ENCODE data around the gene MCM5. TPM values are rescaled to one million over a fixed set of nuclear protein-coding genes. Genes with fewer than 3 reads are reported as not detected.

MCM5 gene
- total and polyA plus RNA-seq, 2 of the 13 experiments (the other 11 are each of a cell fraction or from before 2014, with no cell fraction given): 40.2 to 93.5 TPM

DNA sequence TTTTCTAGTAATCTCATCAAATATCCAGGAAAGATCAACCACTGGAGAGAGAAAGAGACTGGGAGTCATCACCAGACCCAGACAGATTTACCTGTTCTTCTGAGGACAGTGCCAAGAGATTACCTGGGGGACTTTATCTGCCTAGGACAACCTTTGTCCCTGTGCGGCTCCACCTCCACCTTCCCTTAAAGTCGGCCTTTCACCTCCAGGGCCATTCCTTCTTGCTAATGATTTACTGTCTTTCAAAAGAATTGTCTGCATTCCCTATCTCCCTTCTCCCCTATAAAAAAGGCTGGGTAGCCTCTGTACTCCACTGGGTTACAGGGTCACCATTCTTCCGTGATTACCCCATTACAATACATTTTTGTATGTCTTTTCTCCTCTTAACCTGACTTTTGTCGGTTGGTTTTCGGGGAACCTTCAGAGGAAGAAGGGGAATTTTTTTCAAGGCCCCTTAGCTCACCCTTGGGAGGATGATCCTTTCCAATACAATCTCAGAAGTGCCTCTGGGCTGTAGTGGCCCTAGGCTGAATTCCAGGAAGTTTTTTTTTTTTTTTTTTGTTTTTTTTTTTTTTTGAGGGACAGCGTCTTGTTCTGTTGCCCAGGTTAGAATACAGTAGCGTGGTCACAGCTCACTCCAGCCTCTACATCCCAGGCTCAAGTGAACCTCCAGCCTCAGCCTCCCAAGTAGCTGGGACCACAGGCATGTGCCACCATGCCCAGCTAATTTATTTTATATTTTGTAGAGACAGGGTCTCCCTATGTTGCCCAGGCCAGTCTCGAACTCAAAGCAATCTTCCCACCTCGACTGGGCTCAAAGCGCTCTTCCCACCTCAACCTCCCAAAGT, 20.6 kb upstream of the MCM5 start (continued):
- TF ChIP-seq, protein P1, sequence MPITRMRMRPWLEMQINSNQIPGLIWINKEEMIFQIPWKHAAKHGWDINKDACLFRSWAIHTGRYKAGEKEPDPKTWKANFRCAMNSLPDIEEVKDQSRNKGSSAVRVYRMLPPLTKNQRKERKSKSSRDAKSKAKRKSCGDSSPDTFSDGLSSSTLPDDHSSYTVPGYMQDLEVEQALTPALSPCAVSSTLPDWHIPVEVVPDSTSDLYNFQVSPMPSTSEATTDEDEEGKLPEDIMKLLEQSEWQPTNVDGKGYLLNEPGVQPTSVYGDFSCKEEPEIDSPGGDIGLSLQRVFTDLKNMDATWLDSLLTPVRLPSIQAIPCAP (CRISPR knock-in tag; IDR thresholded peaks at IDR 0.05; ENCODE audit: low read depth): no peak
- TF ChIP-seq, protein P2, sequence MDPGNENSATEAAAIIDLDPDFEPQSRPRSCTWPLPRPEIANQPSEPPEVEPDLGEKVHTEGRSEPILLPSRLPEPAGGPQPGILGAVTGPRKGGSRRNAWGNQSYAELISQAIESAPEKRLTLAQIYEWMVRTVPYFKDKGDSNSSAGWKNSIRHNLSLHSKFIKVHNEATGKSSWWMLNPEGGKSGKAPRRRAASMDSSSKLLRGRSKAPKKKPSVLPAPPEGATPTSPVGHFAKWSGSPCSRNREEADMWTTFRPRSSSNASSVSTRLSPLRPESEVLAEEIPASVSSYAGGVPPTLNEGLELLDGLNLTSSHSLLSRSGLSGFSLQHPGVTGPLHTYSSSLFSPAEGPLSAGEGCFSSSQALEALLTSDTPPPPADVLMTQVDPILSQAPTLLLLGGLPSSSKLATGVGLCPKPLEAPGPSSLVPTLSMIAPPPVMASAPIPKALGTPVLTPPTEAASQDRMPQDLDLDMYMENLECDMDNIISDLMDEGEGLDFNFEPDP (CRISPR knock-in tag; conservative IDR thresholded peaks at IDR 0.05): no peak
- no peak for TF ChIP-seq GTF2F1 (IDR thresholded peaks at IDR 0.05; ENCODE audit: low read length)
- TF ChIP-seq FOSL2 (CRISPR knock-in tag; IDR thresholded peaks at IDR 0.05): 0 out of 2 replicates have a peak, but pooled peaks have one; percentile 33
- peak; percentile 83 for TF ChIP-seq PPARG (CRISPR knock-in tag; conservative IDR thresholded peaks at IDR 0.05)
- no peak for TF ChIP-seq SETDB1 (CRISPR knock-in tag; IDR thresholded peaks at IDR 0.05; ENCODE audit: borderline replicate concordance)

DNA sequence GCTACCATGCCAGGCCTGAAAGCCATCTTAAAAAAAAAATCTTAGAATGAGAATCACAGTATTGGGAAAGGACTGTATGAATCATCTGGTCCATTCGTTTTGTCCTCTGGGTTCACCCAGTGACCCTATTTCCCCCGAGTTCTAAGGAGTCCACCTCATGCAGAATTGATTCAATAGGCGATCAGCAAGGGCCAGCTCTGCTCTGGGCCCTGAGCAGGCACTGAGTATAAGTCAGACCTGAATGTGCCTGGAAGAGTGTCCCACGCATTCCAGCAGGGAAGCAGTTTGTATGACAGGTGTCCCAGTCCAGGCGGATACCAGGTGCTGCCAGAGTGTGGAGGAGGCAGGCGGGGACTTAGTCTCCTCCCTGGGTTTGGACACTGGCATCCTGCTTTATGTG, 19.9 kb upstream of the MCM5 start:
- peaks cover 22% of the 10 kb centered on the region for H3K79me2 ChIP-seq (ENCODE audit: insufficient read depth, low read length)
- ChIA-PET POLR2A (interaction anchor here (2.0 kb wide), 1 partner anchor 17 kb away, joined by 11 read pairs; no protein-coding TSS in a partner anchor), CTCF (ENCODE audit: low intra/inter-chr PET ratio, low total read pairs) (no interaction called here)
- H3K4me1 ChIP-seq (ENCODE audit: insufficient read depth, low read length): peaks cover 90% of the 10 kb centered on the region
- 4% methylated on average over 4 of the region's 6 CpGs for WGBS (ENCODE audit: low lambda C conversion rate)
- no peak overlapping the region for H2AFZ ChIP-seq (ENCODE audit: low read length)
- peaks cover 4% of the 10 kb centered on the region; the same call in 1 of the 2 replicates for H4K20me1 ChIP-seq (ENCODE audit: insufficient read depth, low read length)
- H3K9ac ChIP-seq (ENCODE audit: insufficient read depth, low read depth, low read length): peak overlapping the region; percentile 70
- intact Hi-C loops (cut with micrococcal nuclease; ENCODE audit: unreplicated experiment) (loop anchor here (2.0 kb wide), 1 partner anchor 17 kb away; no protein-coding TSS in a partner anchor), in situ Hi-C loops (cut with HindIII; ENCODE audit: extremely low pct_ligation_motif_present, low pct_unique_long_range_greater_than_20kb) (no loop called here)
- H3K27me3 ChIP-seq (ENCODE audit: control insufficient read depth in 1 of 2, insufficient read depth in 2 of 2, low read length in 2 of 2): no peaks in the 10 kb centered on the region; a peak in 1 of 5 replicates
- peak overlapping the region; percentile 95 for H3K4me2 ChIP-seq (ENCODE audit: low read depth, low read length)
- H3K4me3 ChIP-seq (replicated peaks in 1 of 3; ENCODE audit: insufficient read depth in 1 of 3, low read depth in 2 of 3, low read length in 3 of 3): peak overlapping the region; percentile 61 to 92 (median 81); a peak in 4 of 6 replicates
- peaks cover 1 to 8% of the 10 kb centered on the region in 2 experiments; a peak in 4 of 5 replicates for H3K36me3 ChIP-seq (replicated peaks in 1 of 2; ENCODE audit: control insufficient read depth in 1 of 2, insufficient read depth in 2 of 2, low read length in 2 of 2)
- H3K27ac ChIP-seq (ENCODE audit: extremely low read length, insufficient read depth, low read length): peak overlapping the region; percentile 76
- DNase-seq (ENCODE audit: low spot score) (no peak), ATAC-seq (peak; percentile 28), FAIRE-seq (no peak)
- no peaks in the 10 kb centered on the region for H3K9me3 ChIP-seq (ENCODE audit: low read length)
- BruUV-seq (replicated peaks): no TSS peak
- TF ChIP-seq NR2F1 (CRISPR knock-in tag; IDR thresholded peaks at IDR 0.05) (0 out of 4 replicates have a peak, but pooled peaks of 1 of the 2 experiments have one; percentile 34), BCL6 (CRISPR knock-in tag; IDR thresholded peaks at IDR 0.05) (0 out of 2 replicates have a peak, but pooled peaks have one; percentile 21), FOSL2 (CRISPR knock-in tag; IDR thresholded peaks at IDR 0.05) (peak; percentile 79), RXRA (CRISPR knock-in tag; IDR thresholded peaks at IDR 0.05) (peak; percentile 36; the same call in 1 of the 2 replicates), ERF (CRISPR knock-in tag; IDR thresholded peaks at IDR 0.05) (no peak), EZH2 (conservative IDR thresholded peaks at IDR 0.05; ENCODE audit: low read depth, low read length) (no peak), HDAC1 (CRISPR knock-in tag; IDR thresholded peaks at IDR 0.05) (0 out of 2 replicates have a peak, but pooled peaks have one; percentile 31), ZNF839 (CRISPR knock-in tag; IDR thresholded peaks at IDR 0.05; ENCODE audit: borderline replicate concordance) (no peak), SIN3B (IDR thresholded peaks at IDR 0.05; ENCODE audit: low read length) (no peak), ZIK1 (CRISPR knock-in tag; IDR thresholded peaks at IDR 0.05; ENCODE audit: borderline replicate concordance, low read depth) (no peak), SAP130 (CRISPR knock-in tag; IDR thresholded peaks at IDR 0.05; ENCODE audit: low read depth) (peak; percentile 34; the same call in 1 of the 2 replicates)
- TF ChIP-seq, protein P3, sequence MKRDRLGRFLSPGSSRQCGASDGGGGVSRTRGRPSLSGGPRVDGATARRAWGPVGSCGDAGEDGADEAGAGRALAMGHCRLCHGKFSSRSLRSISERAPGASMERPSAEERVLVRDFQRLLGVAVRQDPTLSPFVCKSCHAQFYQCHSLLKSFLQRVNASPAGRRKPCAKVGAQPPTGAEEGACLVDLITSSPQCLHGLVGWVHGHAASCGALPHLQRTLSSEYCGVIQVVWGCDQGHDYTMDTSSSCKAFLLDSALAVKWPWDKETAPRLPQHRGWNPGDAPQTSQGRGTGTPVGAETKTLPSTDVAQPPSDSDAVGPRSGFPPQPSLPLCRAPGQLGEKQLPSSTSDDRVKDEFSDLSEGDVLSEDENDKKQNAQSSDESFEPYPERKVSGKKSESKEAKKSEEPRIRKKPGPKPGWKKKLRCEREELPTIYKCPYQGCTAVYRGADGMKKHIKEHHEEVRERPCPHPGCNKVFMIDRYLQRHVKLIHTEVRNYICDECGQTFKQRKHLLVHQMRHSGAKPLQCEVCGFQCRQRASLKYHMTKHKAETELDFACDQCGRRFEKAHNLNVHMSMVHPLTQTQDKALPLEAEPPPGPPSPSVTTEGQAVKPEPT (CRISPR knock-in tag; IDR thresholded peaks at IDR 0.05; ENCODE audit: low read depth): no peak
- TF ChIP-seq, protein P4, sequence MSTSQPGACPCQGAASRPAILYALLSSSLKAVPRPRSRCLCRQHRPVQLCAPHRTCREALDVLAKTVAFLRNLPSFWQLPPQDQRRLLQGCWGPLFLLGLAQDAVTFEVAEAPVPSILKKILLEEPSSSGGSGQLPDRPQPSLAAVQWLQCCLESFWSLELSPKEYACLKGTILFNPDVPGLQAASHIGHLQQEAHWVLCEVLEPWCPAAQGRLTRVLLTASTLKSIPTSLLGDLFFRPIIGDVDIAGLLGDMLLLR (CRISPR knock-in tag; IDR thresholded peaks at IDR 0.05): no peak

Measured in HepG2 (cell line).